ENCODE measurements around the gene CCDC88C. TPM values are rescaled to one million over a fixed set of nuclear protein-coding genes. Genes with fewer than 3 reads are reported as not detected.

CCDC88C gene, protein sequence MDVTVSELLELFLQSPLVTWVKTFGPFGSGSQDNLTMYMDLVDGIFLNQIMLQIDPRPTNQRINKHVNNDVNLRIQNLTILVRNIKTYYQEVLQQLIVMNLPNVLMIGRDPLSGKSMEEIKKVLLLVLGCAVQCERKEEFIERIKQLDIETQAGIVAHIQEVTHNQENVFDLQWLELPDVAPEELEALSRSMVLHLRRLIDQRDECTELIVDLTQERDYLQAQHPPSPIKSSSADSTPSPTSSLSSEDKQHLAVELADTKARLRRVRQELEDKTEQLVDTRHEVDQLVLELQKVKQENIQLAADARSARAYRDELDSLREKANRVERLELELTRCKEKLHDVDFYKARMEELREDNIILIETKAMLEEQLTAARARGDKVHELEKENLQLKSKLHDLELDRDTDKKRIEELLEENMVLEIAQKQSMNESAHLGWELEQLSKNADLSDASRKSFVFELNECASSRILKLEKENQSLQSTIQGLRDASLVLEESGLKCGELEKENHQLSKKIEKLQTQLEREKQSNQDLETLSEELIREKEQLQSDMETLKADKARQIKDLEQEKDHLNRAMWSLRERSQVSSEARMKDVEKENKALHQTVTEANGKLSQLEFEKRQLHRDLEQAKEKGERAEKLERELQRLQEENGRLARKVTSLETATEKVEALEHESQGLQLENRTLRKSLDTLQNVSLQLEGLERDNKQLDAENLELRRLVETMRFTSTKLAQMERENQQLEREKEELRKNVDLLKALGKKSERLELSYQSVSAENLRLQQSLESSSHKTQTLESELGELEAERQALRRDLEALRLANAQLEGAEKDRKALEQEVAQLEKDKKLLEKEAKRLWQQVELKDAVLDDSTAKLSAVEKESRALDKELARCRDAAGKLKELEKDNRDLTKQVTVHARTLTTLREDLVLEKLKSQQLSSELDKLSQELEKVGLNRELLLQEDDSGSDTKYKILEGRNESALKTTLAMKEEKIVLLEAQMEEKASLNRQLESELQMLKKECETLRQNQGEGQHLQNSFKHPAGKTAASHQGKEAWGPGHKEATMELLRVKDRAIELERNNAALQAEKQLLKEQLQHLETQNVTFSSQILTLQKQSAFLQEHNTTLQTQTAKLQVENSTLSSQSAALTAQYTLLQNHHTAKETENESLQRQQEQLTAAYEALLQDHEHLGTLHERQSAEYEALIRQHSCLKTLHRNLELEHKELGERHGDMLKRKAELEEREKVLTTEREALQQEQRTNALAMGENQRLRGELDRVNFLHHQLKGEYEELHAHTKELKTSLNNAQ (N-terminal part only)
- under 0.01 and 0.43 TPM in 2 replicates for total RNA-seq

DNA sequence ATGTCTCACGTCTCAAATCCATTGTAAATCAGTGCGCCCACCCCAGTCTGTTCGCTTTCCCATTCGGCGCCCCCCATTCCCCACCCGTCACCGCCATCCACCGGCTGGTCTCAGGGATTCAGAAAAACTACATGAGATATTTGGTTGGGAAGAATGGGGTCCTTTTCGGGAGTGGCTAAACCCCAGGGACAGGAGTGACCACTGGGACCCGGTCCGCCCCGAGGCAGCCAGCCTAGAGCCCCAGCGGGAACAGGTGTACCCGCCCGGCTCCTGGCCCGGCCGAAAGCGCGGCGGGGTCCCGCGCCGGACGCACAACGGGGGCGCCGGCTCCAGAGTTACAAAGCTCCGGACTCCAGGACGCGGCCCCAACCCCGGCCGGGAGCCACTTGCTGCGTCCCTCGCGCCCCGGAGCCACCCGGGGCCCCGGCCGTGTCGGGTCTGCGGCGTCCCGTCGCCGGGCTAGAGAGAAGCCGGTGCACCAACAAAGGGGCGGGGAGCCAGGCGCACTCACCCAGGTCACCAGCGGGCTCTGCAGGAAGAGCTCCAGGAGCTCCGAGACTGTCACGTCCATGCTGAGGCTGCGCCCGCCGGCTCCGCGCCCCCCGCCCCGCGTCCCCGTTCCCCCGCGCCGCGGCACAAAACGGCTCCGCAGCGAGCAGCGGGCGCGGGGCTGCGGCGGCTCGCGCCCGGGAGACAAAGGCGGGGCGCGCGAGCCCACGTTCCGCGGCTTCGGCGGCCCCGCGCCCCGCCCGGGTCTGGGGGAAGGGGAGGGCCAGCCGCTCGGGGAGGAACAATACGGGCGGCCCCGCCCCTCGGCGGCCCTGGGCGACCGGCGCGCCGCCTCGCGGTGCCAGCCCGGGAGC lies at the start of gene CCDC88C:
TSS of gene CCDC88C (minus strand) at position 701 of the 863 bp plus-strand sequence. CDS start at position 571, 130 bp downstream.

DNA sequence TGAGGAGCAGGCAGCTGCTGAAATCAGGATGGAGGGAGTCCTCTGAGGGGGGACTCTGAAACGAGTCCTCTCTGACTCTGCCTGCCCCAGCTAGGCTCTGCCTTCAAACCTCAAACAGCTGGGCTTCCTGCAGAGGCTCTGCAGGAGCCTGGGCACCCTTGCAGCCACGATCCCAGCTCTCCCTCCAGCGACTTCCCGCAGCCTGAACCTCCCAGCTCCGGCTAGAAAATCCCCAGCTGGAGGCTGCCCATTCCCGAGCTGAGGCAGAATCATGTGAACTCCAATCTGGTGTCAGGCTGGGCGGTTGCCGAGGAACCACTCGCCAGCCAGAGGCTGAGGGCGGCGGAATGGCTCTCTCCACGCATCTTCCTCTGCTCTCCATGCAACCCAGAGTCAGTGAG lies 173.1 kb downstream of the CCDC88C start, which contains the start of gene GPR68:
TSS of gene GPR68 (minus strand) at position 204 of the 401 bp plus-strand sequence. CDS start 9,654 bp downstream, outside the sequence.

Other genes with a start within 250 kb of the CCDC88C start
- 8.0 and 13.2 TPM in 2 replicates for gene GPR68, start 173.1 kb downstream of the CCDC88C start, total RNA-seq
- 50.0 and 63.5 TPM in 2 replicates for gene PPP4R3A, start 92.5 kb upstream of the CCDC88C start, total RNA-seq

All from articular chondrocyte of knee joint (primary cell).